NB4 (cell line): ENCODE results near the gene SLC16A9.

Experiments
- MYC ChIP-seq: IDR thresholded peaks from 2 replicates; pipeline ENCODE4 v1.6.1; 2011; ENCODE audit warnings: low read depth, low read length
- POLR2A ChIP-seq: IDR thresholded peaks from 2 replicates; pipeline ENCODE4 v1.6.1; 2011; ENCODE audit warnings: mild to moderate bottlenecking; ENCODE audit not compliant: insufficient read length; ENCODE audit errors: extremely low read depth
- TF ChIP-seq, protein P1 (sequence below): IDR thresholded peaks from one replicate; pipeline ENCODE4 v1.5.1; 2012; ENCODE audit warnings: low read depth, low read length

DNA sequence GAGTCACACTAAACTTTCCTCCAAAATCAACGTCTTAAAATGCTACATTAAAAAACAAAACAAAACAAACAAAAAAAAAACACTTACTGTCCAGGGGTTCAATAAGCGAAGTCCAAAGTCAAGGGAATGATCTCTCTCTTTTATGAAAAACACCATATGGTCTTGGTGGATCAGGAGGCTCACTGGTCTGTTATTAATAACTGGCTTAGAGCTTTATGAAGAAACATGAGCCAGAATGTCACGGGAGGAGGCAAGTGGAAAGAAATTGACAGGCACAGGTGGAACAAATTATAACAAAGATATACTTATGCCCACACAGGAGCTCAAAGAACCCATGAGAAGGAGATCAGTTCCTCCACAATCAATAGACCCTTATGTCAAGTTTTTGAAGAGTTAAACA lies 43.6 kb upstream of the SLC16A9 start, which contains the start of gene MRLN:
- TF ChIP-seq MYC: no peak
- TF ChIP-seq, protein P1, sequence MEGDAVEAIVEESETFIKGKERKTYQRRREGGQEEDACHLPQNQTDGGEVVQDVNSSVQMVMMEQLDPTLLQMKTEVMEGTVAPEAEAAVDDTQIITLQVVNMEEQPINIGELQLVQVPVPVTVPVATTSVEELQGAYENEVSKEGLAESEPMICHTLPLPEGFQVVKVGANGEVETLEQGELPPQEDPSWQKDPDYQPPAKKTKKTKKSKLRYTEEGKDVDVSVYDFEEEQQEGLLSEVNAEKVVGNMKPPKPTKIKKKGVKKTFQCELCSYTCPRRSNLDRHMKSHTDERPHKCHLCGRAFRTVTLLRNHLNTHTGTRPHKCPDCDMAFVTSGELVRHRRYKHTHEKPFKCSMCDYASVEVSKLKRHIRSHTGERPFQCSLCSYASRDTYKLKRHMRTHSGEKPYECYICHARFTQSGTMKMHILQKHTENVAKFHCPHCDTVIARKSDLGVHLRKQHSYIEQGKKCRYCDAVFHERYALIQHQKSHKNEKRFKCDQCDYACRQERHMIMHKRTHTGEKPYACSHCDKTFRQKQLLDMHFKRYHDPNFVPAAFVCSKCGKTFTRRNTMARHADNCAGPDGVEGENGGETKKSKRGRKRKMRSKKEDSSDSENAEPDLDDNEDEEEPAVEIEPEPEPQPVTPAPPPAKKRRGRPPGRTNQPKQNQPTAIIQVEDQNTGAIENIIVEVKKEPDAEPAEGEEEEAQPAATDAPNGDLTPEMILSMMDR: no peak
- TF ChIP-seq POLR2A: no peak
